Memory B cell (primary cell): ENCODE results near the gene CCL28.
A peak's percentile ranks its signal among the peaks of the same experiment; 100 is the strongest.
"Not testable (repeated sequence)": the region's sequence is repeated elsewhere in the genome, so short reads cannot be mapped to it uniquely, and the experiment has no call there.

Source experiments
- ATAC-seq: fragments of 150-1000 bp; cut with Tn5 transposase; 2 replicates; pipeline ENCODE4 v1.10.0; 2021; ENCODE audit warnings: low read depth, mild to moderate bottlenecking, moderate library complexity
- DNase-seq, 2 donors: peaks; one replicate each; pipeline ENCODE4 v3.0.0; 2022; ENCODE audit warnings: low spot score in 2 of 2
- H3K27ac Mint-ChIP-seq: one replicate; pipeline ENCODE4 v1.8.0; 2022; ENCODE audit warnings: mild to moderate bottlenecking, moderate library complexity, mixed read lengths
- H3K27me3 Mint-ChIP-seq: one replicate; pipeline ENCODE4 v1.8.0; 2022; ENCODE audit warnings: mixed read lengths
- H3K36me3 Mint-ChIP-seq: one replicate; pipeline ENCODE4 v1.8.0; 2022; ENCODE audit warnings: mild to moderate bottlenecking, mixed read lengths
- H3K4me1 Mint-ChIP-seq: one replicate; pipeline ENCODE4 v1.8.0; 2022; ENCODE audit warnings: mixed read lengths
- H3K4me3 Mint-ChIP-seq: one replicate; pipeline ENCODE4 v1.8.0; 2022; ENCODE audit warnings: mild to moderate bottlenecking, moderate library complexity, mixed read lengths
- H3K9me3 Mint-ChIP-seq: one replicate; pipeline ENCODE4 v1.8.0; 2022; ENCODE audit warnings: mixed read lengths

The CCL28 gene

DNA sequence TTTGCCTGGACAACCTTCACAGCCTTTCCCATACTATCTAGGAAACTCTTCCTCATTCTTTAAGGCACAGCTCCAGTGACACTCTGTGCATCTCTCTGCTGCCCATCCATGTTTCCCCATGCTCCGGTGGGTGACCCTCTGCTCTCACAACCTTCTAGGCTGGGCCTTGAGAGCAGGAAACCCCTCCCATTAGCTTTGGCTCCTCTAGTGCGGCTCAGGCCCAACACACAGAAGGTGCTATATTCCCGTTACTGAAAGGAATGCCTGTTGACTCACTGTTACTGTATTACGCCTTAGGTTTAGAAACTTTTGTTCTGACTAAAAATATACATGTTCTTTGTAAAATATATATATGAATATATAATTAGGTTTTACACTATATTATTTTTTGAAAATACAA is 8.1 kb upstream of the CCL28 start:
- Mint-ChIP-seq H3K4me3 (no peak overlapping the region), H3K9me3 (no peaks in the 10 kb centered on the region)
- DNase-seq: no peak

DNA sequence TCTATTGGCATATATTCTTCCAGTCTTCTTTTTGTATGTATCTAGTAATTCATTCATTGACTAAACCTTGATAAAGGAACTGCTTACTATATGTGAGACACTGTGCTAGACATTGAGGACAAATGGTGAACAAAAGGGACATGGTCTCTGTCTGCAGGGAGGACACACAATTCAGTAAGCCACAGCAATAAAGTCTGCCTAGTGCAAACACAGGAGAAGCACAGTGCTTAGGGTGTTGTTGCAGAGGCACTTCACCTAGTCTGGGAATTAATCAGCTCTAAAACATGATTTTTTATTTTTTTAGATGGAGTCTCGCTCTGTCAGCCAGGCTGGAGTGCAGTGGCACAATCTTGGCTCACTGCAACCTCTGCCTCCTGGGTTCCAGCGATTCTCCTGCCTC is 6.4 kb upstream of the CCL28 start:
- DNase-seq (no peak), ATAC-seq (no peak)
- Mint-ChIP-seq H3K27ac (no peak overlapping the region), H3K27me3 (peaks cover 3% of the 10 kb centered on the region), H3K4me3 (no peak overlapping the region), H3K4me1 (no peaks in the 10 kb centered on the region), H3K36me3 (no peaks in the 10 kb centered on the region), H3K9me3 (no peaks in the 10 kb centered on the region)

More for the DNA sequence above, 8.1 kb upstream of the CCL28 start:
- ATAC-seq: no peak
- Mint-ChIP-seq H3K4me1 (no peaks in the 10 kb centered on the region), H3K27me3 (peaks cover 5% of the 10 kb centered on the region), H3K27ac (no peak overlapping the region), H3K36me3 (no peaks in the 10 kb centered on the region)

DNA sequence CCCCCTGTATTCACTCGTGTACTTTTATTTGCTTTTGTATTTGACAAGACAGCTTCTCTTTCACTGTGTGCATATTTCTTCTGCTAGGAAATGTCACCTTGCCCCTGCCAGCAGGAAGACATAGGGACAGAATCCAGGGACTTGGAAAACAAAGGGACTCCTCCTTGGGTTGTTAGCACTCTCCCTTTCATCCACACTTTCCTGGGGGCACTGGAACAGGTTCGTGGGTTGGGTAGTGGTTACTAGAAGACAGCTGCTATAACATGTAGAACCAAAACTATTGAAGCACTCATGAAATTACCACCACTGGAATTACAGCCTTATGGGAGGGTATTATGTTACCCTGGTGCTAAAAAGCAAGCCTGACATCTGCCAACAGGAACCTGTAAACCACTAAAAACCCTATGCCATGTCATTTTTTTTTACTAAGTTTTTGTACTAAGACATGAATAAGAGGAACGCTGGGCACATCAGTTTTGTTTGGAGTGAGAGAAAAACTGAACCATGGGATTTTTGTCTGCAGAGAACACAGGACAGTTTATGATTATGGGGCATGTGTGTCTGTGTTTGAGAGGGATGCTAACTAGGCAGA is 4.7 kb upstream of the CCL28 start:
- H3K36me3 Mint-ChIP-seq: no peaks in the 10 kb centered on the region
- no peak overlapping the region for H3K4me3 Mint-ChIP-seq
- H3K27ac Mint-ChIP-seq: no peak overlapping the region
- no peaks in the 10 kb centered on the region for H3K9me3 Mint-ChIP-seq
- H3K27me3 Mint-ChIP-seq: peaks cover 1% of the 10 kb centered on the region
- H3K4me1 Mint-ChIP-seq: no peaks in the 10 kb centered on the region
- DNase-seq (no peak), ATAC-seq (no peak)

DNA sequence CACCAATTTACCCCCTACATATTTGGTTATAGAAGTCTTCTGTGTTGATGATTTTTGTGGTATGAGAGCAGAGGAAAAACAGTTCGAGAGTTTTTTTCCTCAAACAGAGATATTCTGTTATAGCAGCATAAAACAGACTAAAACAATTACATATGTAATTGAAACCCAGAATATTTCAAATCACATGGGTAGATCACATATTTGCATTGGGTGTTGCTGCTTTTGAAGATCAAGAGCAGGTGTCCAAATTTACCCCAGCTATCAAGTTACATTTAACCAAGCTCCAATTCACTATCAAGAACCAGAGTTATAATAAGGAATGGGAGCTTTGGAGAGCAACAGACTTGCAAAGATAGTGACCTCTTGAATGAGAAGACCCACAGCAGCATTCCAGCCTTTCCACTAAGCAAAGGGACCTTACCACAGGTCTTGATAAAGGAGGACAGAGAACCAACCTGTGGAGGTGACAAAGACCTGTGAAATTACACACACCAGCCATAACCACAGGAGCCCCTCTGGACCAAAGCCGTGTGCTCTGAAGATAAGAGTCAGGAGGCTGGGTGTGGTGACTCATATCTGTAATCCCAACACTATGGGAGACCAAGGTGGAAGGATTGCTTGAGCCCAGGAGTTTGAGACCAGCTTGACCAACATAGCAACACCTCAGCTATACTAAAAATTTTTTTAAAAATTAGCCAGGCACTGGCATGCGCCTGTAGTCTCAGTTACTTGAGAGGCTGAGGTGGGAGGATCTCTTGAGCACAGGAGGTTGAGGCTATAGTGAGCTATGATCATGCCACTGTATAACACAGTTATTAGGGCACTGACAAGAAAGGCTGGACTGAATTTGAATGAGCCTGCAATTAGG is 4.0 kb upstream of the CCL28 start:
- H3K27me3 Mint-ChIP-seq: no peaks in the 10 kb centered on the region
- H3K4me3 Mint-ChIP-seq: no peak overlapping the region
- no peak overlapping the region for H3K27ac Mint-ChIP-seq
- no peaks in the 10 kb centered on the region for H3K9me3 Mint-ChIP-seq
- no peaks in the 10 kb centered on the region for H3K4me1 Mint-ChIP-seq
- DNase-seq (no peak), ATAC-seq (no peak)
- no peaks in the 10 kb centered on the region for H3K36me3 Mint-ChIP-seq

DNA sequence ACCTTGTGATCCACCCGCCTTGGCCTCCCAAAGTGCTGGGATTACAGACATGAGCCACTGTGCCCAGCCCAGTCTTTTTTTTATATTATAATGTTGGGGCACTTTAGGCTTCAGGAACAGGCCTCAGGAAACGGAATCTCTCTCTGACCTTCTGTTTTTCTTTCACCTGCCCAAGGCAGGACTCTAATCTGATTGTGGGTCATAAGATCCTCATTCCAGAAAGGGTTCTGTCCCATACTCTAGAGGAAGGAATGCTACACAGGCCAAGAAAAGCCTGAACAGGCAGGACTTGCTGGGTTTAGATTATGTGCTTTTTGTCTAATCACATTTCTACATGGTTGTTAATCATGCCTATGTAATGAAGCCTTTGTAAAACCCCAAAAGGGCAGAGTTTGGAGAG is 1.8 kb upstream of the CCL28 start:
- ATAC-seq (no peak), DNase-seq (no peak)
- H3K4me1 Mint-ChIP-seq: no peaks in the 10 kb centered on the region
- no peak overlapping the region for H3K27ac Mint-ChIP-seq
- no peaks in the 10 kb centered on the region for H3K9me3 Mint-ChIP-seq
- no peaks in the 10 kb centered on the region for H3K27me3 Mint-ChIP-seq
- H3K36me3 Mint-ChIP-seq: no peaks in the 10 kb centered on the region
- no peak overlapping the region for H3K4me3 Mint-ChIP-seq

DNA sequence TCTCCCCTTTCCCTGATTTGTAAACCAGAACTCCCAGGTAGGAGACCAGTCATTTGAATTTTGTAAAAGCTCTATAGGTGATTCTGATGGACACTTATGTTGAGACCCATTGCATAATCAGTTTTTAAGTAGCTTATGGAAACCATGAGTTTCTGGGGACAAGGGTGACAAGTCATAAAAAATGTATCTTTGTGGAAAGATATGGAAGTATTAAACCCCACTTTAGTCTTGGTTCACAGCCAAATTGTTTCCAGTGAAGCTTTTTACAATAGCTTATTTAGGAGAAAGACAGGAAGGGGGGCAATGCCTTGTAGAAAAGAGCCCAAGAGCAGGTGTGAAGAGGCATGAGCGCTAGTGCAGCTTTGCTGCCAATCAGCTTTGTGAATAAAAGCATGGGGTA is 453 bp upstream of the CCL28 start:
- H3K27ac Mint-ChIP-seq: no peak overlapping the region
- no peaks in the 10 kb centered on the region for H3K4me1 Mint-ChIP-seq
- no peaks in the 10 kb centered on the region for H3K9me3 Mint-ChIP-seq
- no peaks in the 10 kb centered on the region for H3K27me3 Mint-ChIP-seq
- H3K4me3 Mint-ChIP-seq: no peak overlapping the region
- DNase-seq (no peak), ATAC-seq (no peak)
- no peaks in the 10 kb centered on the region for H3K36me3 Mint-ChIP-seq

DNA sequence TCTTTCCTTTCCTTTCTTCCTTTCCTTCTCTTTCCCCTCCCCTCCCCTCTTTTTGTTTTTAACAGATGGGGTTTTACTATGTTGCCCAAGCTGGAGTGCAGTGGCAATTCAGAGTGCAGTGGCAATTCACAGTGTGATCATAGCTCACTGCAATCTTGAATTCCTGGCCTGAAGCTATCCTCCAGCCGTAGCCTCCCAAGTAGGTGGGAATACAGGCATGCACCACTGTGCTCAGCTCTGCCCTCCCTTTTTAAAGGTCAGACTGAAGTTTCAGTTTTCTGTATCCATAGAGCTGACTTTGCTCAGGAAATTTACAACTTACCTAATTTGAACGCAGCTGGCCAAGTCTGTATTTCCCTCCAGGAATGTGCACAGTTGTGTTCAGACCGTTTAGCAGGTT is 696 bp downstream of the CCL28 start:
- Mint-ChIP-seq H3K4me3 (no peak overlapping the region), H3K4me1 (no peaks in the 10 kb centered on the region), H3K27ac (no peak overlapping the region), H3K36me3 (no peaks in the 10 kb centered on the region), H3K27me3 (no peaks in the 10 kb centered on the region), H3K9me3 (no peaks in the 10 kb centered on the region)
- DNase-seq (no peak), ATAC-seq (no peak)

DNA sequence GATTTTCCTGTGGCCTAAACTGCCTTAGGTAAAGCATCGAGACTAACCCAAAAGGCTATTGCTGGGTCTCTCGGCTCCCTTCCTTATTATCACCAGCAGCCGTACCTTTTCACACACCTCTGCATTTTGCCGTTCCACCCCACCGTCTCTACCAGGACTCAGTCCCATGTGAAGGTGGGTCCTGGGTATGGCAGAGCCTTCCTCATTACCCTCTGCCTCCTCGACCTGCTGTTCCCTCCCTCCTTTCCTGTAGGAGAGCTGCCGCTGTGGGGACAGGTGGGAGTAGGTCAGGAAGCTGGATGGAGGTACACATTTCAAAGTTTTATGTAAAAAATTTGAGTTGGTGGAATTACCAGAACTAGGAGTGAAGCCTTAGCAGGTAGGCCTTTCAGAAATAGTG is 1.8 kb downstream of the CCL28 start:
- H3K36me3 Mint-ChIP-seq: no peaks in the 10 kb centered on the region
- no peaks in the 10 kb centered on the region for H3K4me1 Mint-ChIP-seq
- H3K4me3 Mint-ChIP-seq: no peak overlapping the region
- peaks cover 2% of the 10 kb centered on the region for H3K9me3 Mint-ChIP-seq
- H3K27me3 Mint-ChIP-seq: no peaks in the 10 kb centered on the region
- DNase-seq (no peak), ATAC-seq (no peak)
- no peak overlapping the region for H3K27ac Mint-ChIP-seq

DNA sequence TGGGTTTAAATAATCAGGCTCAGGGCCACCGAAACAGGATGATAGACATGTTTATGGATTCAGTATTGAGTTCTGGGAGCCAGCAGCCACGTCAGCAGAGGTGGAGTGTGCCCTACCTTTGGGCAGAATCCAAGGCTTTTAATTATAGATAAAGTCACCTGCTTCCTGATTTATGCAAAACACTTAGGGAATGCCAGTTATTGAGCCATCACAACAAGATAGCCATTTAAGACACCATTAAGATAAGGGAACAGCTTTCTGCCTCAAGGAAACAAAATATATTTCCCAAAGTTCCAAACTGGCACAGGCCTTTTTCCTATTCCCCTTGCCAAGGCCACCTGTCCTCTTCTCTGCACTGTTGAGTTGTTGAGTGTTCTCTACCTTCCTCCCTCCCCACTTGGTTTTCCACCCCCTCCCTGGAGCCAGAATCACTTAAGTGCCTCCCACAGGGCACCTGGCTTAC is 2.4 kb downstream of the CCL28 start:
- no peak overlapping the region for H3K27ac Mint-ChIP-seq
- ATAC-seq: no peak
- no peaks in the 10 kb centered on the region for H3K27me3 Mint-ChIP-seq
- no peaks in the 10 kb centered on the region for H3K36me3 Mint-ChIP-seq
- H3K9me3 Mint-ChIP-seq: peaks cover 5% of the 10 kb centered on the region
- no peaks in the 10 kb centered on the region for H3K4me1 Mint-ChIP-seq
- no peak for DNase-seq
- no peak overlapping the region for H3K4me3 Mint-ChIP-seq

DNA sequence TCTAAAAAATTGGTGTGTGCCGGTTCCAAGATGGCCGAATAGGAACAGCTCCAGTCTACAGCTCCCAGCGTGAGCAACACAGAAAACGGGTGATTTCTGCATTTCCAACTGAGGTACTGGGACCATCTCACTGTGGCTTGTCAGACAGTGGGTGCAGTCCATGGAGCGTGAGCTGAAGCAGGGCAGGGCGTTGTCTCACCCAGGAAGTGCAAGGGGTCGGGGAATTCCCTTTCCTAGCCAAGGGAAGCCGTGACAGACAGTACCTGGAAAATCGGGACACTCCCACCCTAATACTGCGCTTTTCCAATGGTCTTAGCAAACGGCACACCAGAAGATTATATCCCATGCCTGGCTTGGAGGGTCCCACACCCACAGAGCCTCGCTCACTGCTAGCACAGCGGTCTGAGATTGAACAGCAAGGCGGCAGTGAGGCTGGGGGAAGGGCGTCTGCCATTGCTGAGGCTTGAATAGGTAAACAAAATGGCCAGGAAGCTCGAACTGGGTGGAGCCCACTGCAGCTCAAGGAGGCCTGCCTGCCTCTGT is 9.6 kb downstream of the CCL28 start:
- not testable (repeated sequence) for H3K9me3 Mint-ChIP-seq, H3K36me3 Mint-ChIP-seq, ATAC-seq

DNA sequence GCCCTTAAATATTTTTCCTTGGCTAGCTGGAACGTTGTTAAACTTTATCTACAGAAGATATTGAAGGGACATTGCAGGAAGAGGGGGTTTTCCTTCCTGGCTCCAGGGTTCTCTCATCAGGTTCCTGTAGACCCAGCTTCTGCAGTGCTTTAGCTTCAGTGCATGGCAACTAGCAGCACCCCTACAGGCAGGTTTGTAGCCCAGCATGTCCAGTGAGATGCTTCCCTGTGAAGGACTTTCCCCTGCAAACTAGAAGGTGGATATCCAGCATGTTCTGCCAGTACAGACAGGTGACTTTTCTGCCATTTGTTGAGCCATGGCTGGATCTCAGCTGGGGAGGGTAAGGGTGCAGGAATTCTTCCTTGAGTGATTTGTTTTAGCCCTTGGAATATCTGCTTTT is 10.4 kb downstream of the CCL28 start:
- H3K9me3 Mint-ChIP-seq: peaks cover 7% of the 10 kb centered on the region
- no peak overlapping the region for H3K27ac Mint-ChIP-seq
- no peak overlapping the region for H3K4me3 Mint-ChIP-seq
- DNase-seq: no peak
- H3K27me3 Mint-ChIP-seq: no peaks in the 10 kb centered on the region
- peaks cover 8% of the 10 kb centered on the region for H3K4me1 Mint-ChIP-seq
- ATAC-seq: no peak
- H3K36me3 Mint-ChIP-seq: peaks cover 4% of the 10 kb centered on the region

More for the DNA sequence above, 9.6 kb downstream of the CCL28 start:
- not testable (repeated sequence) for H3K4me3 Mint-ChIP-seq, H3K27me3 Mint-ChIP-seq, H3K4me1 Mint-ChIP-seq, H3K27ac Mint-ChIP-seq, DNase-seq

DNA sequence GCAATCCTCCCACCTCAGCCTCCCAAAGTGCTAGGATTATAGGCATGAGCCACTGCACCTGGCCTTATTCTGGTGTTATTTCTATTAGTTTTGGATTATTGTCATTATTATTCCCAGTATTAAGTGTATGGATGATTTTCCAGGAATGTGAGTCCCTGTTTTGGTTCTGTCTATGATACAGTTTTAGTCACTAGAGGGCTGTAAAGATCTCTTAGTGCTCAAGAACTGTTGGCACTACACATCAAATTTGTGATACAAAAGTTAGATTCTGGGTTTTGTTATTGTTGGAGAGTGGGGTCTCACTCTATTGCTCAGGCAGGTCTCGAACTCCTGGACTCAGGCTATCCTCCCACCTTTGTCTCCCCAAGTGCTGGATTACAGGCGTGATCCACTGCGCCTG is 12.1 kb downstream of the CCL28 start:
- no peak for ATAC-seq
- Mint-ChIP-seq H3K36me3 (peaks cover 4% of the 10 kb centered on the region), H3K4me3 (no peak overlapping the region), H3K9me3 (peaks cover 2% of the 10 kb centered on the region), H3K27me3 (no peaks in the 10 kb centered on the region), H3K27ac (no peak overlapping the region), H3K4me1 (peaks cover 13% of the 10 kb centered on the region)
- DNase-seq: no peak

DNA sequence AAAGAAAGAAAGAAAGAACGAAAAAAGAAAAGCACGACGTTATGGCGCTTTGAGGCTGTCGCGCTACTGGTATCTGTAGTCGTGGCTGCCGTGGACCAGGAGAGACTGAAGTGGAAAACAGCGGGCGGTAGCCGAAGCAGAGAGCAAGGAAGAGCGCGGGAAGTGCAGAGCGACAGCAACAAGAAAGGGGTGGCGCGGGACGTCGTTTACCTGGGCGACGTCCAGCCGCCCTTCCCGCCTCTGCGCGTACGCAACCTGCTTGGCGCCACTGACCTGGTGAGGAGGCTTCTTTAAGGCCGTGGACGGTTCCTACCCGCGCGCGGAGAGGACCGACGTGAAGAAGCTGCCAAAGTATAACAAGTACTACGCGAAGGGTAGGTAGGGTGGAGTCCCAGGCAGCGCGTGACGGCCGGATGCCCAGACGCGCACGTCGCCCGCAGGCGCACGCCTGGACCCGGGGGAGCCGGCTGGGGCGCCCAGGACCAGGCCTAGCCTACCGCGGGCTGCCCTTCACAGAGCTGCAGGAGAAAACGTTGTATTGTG is 15.4 kb downstream of the CCL28 start:
- DNase-seq: peak; percentile 58 to 64
- peak; percentile 97 for ATAC-seq
- Mint-ChIP-seq H3K36me3 (peaks cover 2% of the 10 kb centered on the region), H3K27ac (peak overlapping the region; percentile 97), H3K27me3 (no peaks in the 10 kb centered on the region), H3K9me3 (no peaks in the 10 kb centered on the region), H3K4me1 (peaks cover 13% of the 10 kb centered on the region), H3K4me3 (peak overlapping the region; percentile 100)

DNA sequence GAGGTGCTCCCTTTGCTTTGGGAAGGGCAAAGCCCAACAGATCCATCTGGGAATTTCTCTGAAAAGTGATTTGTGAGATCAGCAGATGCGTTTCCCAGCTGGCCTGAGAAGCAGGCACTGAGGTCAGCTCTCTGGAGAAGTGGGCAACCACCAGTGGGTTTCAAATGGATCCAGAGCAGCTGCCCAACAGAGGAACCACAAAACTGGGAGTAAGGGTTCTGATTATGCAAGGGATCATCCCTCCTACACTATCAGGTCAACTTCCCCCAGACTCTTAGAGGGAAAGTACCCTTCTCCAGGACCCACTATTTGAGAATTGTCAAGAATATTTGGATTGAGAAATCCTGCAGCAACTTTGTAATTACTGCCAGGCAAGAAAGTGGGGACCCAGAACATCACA is 21.7 kb downstream of the CCL28 start:
- H3K27ac Mint-ChIP-seq: peak overlapping the region; percentile 33
- no peak for ATAC-seq

More for the DNA sequence above, 21.7 kb downstream of the CCL28 start:
- Mint-ChIP-seq H3K4me1 (peaks cover 10% of the 10 kb centered on the region), H3K27me3 (no peaks in the 10 kb centered on the region), H3K36me3 (peaks cover 13% of the 10 kb centered on the region), H3K4me3 (no peak overlapping the region), H3K9me3 (no peaks in the 10 kb centered on the region)
- no peak for DNase-seq
